NT2/D1 (cell line): ENCODE data around the gene RENBP.

Experiments
- YY1 ChIP-seq: IDR thresholded peaks from 2 replicates; pipeline ENCODE4 v1.6.1; 2011; ENCODE audit not compliant: insufficient read length, insufficient read depth
- ZNF274 ChIP-seq: IDR thresholded peaks from 2 replicates; pipeline ENCODE4 v1.6.1; 2011; ENCODE audit warnings: mild to moderate bottlenecking, low read depth, low read length

GRCh38 chrX:153984351-153985178 lies 40.1 kb upstream of the RENBP start:
- TF ChIP-seq ZNF274 = no peak
- no peak for TF ChIP-seq YY1
